ENCODE data around the gene C1RL.

DNA sequence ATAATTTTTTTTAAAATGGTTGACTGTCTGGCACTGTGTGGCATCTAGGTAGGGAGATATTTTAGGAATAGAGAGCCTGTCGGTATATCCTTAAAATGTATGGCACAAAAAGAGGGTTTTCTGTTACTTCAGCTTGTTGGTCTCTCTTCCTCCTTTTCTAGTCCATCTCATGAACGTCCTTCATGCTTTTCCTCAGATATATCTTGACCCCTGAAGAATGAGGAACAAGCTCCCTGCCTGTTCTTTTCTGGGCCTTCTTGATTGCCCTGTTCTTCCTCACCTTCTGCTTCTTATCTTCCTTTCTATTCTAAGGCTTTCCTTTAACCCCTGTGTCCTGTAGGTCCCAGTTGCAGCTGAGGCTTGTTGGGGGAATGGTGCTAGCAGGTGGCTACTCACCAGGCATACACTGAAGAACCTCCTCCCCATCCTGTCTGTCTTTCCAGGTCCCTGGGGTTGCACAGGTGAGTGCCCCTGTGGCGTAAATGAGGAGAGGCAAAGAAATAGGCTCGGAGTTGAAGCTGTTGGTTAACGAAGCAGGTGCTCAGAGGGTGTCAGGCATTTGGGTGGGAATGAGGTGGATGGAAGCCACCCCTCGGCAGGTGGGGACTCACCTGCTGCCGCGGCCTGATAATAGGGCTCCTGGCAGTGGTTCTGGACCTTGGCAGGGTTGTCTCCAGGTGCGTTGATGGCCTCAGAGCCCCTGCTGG lies 9.6 kb downstream of the C1RL start:
- TF ChIP-seq REST (IDR thresholded peaks at IDR 0.05) (no peak), POLR2A (IDR thresholded peaks at IDR 0.05; ENCODE audit: low read length) (no peak), RAD21 (conservative IDR thresholded peaks at IDR 0.05 in 1 of 2, IDR thresholded peaks at IDR 0.05 in 1 of 2) (no peak), BHLHE40 (IDR thresholded peaks at IDR 0.05; ENCODE audit: low read depth, low read length) (no peak)
- TF ChIP-seq, protein P1, sequence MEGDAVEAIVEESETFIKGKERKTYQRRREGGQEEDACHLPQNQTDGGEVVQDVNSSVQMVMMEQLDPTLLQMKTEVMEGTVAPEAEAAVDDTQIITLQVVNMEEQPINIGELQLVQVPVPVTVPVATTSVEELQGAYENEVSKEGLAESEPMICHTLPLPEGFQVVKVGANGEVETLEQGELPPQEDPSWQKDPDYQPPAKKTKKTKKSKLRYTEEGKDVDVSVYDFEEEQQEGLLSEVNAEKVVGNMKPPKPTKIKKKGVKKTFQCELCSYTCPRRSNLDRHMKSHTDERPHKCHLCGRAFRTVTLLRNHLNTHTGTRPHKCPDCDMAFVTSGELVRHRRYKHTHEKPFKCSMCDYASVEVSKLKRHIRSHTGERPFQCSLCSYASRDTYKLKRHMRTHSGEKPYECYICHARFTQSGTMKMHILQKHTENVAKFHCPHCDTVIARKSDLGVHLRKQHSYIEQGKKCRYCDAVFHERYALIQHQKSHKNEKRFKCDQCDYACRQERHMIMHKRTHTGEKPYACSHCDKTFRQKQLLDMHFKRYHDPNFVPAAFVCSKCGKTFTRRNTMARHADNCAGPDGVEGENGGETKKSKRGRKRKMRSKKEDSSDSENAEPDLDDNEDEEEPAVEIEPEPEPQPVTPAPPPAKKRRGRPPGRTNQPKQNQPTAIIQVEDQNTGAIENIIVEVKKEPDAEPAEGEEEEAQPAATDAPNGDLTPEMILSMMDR (IDR thresholded peaks at IDR 0.05), result no peak
- TF ChIP-seq, protein P2, sequence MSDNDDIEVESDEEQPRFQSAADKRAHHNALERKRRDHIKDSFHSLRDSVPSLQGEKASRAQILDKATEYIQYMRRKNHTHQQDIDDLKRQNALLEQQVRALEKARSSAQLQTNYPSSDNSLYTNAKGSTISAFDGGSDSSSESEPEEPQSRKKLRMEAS (IDR thresholded peaks at IDR 0.05), result no peak
